GM18526 (cell line): ENCODE data around the gene CRABP1.

Experiments
- POLR2A ChIP-seq: IDR thresholded peaks from 3 replicates; pipeline ENCODE4 v1.6.1; 2011; ENCODE audit not compliant: insufficient read length; ENCODE audit errors: extremely low read depth

The CRABP1 gene

GRCh38 chr15:78325092-78325843 is 14.9 kb upstream of the CRABP1 start:
- no peak for TF ChIP-seq POLR2A

- no peak for TF ChIP-seq POLR2A
Observed at GRCh38 chr15:78327466-78327865, 12.7 kb upstream of the CRABP1 start.

DNA sequence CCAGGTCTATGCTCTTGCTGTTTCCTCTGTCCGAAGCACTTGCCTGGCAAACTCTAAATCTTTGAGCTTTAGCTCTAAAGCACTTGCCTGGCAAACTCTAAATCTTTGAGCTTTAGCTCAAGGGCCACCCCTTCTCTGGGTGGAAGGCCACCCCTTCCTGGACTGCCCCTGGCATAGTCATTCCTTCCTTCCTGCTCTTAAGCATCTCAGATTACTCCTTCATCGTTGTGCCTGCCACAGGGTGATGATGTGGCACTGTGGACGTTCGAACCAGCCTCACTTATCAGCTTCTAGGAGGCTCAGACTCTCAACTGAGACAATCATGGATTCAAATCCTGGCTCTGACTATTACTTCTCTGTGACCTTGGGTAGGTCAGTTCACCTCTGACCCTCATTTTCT is 10.5 kb upstream of the CRABP1 start:
- TF ChIP-seq POLR2A = no peak

DNA sequence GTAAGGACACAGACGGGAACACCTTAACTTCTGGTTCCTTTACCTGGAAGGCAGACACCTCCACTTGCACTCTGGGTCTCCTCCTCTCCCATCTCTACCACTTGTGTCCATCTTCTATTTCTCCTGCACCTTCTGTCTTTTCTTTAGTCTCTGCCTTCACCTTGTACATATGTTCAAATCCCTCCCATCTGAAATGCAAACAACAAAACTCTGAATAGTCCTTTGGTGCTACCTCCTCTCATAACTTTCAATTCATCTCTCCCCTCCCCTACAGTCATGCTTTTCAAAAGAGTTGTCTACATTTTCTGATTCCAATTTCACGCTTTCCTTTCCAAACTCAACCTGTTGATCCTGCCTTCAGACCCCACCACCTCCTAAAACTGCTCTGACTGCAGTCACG is 5.3 kb upstream of the CRABP1 start:
- no peak for TF ChIP-seq POLR2A

GRCh38 chr15:78335985-78336384 is 4.2 kb upstream of the CRABP1 start:
- TF ChIP-seq POLR2A = no peak

DNA sequence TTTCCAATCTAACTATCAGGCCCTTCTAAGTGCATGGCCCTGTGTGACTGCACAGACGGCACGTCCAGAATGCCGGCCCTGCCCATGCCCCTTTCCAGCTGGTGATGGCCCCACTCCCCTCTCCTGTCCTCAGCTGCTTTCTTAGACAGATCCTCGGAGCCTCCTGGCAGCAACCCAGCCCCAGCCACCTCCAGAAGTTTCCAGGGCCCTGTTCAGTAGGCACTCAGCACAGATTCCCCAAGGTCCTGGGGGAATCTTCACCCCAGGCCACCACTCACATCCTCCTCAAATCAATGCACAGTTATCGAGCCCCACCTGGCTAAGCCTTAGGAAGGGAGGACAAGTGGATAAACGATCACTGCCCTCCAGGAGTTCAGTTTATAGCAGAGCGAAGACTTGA is 1.4 kb upstream of the CRABP1 start:
- no peak for TF ChIP-seq POLR2A

- TF ChIP-seq POLR2A = no peak
Observed at GRCh38 chr15:78339559-78339958, 594 bp upstream of the CRABP1 start.

- no peak for TF ChIP-seq POLR2A
Observed at GRCh38 chr15:78341057-78341987, 1.2 kb downstream of the CRABP1 start.

- TF ChIP-seq POLR2A = no peak
Observed at GRCh38 chr15:78342021-78342420, 1.9 kb downstream of the CRABP1 start.

DNA sequence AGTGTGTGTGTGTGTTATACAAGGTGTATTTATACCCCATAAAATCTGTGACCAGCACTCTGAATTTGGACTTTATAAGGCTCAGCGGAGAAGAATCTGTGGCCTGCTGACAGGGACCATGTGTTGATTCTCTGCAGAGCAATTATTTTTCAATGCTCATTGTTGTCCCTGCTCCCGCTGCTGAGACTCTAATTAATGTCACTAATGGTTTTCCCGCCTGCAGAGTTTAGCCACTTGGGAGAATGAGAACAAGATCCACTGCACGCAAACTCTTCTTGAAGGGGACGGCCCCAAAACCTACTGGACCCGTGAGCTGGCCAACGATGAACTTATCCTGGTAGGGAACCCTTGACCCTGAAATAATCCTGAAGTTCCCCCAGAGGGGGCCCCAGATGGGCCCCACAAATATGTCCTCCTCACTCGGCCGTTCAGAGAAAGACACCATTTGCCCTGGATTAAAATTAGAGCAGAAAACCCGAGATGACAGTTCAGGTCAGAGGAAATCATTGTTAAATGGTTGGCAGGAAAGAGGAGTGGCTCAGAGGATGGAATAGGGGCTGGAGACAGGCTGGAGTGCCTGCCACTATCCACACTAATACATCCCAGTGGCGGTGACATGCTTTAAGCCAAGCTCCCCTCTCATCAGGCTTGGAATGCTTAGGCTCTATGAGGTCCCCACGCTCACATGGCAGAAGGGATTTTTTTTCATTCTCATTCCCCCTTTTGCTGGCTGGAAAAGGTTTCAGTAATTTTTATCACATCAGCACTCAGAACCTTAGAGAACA is 3.3 kb downstream of the CRABP1 start:
- no peak for TF ChIP-seq POLR2A

DNA sequence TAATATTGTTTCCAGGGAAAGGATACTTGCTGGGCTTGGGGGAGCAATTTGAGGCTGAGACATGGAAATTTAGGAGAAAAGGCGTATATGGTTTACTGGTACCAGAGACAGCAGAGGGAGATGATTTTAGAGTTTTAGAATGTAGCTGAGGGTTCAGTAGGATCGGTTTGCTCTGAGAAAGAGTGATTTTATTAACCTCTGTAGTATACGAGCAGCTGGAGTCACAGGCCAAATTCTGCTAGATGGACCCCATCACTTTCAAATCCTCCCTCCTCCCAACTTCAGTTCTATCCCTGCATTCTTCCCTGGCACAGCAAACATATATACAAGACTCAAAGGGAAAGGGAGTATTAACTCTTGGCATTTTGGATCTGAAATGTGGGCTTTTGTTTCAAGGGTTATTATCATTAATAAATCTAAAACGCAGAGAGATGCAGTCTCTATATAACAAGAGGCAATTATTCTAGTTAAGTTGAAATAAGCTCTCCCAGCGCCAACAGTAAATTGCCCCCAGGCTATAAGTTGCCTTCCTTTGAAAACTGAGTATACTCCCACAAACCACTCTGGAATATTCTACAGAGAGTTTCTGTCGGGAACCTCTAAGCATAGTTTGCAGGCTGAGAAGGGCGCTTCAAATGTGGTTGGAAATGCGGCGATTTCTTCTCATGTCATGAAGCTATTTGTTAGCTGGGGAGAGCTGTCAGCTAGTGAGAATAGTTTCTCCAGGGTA is 5.4 kb downstream of the CRABP1 start:
- TF ChIP-seq POLR2A = no peak

- no peak for TF ChIP-seq POLR2A
Observed at GRCh38 chr15:78347586-78348543, 7.7 kb downstream of the CRABP1 start.

DNA sequence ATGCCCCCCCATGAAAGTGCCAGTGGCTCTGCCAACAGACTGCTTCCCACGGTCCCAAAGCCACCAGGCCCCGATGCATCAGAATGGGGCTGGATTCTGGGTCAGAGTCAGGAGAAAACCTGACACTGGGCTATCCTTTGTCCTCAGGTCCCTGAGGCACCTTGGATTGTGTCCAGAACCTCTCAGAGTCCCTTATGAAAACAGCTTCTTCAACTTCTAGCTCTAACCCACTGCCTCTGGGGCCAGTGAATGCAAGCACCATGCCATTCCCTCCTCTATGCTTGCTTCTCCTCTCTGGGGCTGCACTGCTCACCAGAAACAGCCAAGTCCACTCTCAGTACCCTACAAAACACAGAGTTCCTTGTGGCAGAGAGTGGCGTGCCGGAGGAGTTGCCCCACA is 9.9 kb downstream of the CRABP1 start:
- no peak for TF ChIP-seq POLR2A

DNA sequence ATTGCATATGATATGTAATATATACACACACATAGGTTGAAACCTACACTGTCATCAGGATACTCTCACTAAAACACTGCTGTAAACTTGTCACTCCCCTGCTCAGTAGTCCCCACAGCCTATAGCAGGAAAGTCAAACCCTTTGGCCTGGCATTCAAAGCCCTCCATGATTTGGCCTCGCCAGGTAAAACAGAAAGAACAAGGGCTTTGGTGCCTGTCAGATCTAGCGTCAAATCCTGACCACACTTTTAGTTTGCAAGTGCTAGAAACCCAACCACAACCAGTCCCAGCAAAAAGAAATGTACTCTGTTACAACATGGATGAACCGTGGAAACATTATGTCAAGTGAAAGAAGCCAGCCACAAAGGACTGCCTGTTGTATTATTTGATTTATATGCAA is 11.4 kb downstream of the CRABP1 start:
- no peak for TF ChIP-seq POLR2A
